ENCODE results near the gene PTPN14. TPM values are rescaled to one million over a fixed set of nuclear protein-coding genes. Genes with fewer than 3 reads are reported as not detected.

PTPN14 gene
- total and polyA plus RNA-seq, 2 of the 8 experiments (the other 6 are each of a cell fraction or from before 2014, with no cell fraction given): 14.4 to 93.6 TPM

GRCh38 chr1:214400131-214400530 is 151.3 kb downstream of the PTPN14 start:
- Histone ChIP-seq H2BK20ac (ENCODE audit: low read length) (no peak overlapping the region), H4K20me1 (replicated peaks in 1 of 2; ENCODE audit: control insufficient read depth in 1 of 2, insufficient read depth in 2 of 2, low read length in 2 of 2) (no peaks in the 10 kb centered on the region), H2BK12ac (ENCODE audit: low read depth, low read length) (no peak overlapping the region), H3K23ac (ENCODE audit: insufficient read length) (no peak overlapping the region), H3K4ac (replicated peaks; ENCODE audit: insufficient read length, low read depth, low read length) (no peak overlapping the region), H2AK5ac (ENCODE audit: low read depth, low read length) (no peak overlapping the region), H3K23me2 (ENCODE audit: low read depth, low read length) (no peaks in the 10 kb centered on the region), H3K4me1 (replicated peaks in 1 of 4; ENCODE audit: control insufficient read depth in 3 of 4, insufficient read depth in 4 of 4, low read length in 3 of 4) (peaks cover 7 to 15% (median 12%) of the 10 kb centered on the region in 4 experiments), H3K18ac (ENCODE audit: extremely low read depth, low read length) (no peak overlapping the region), H3K9ac (replicated peaks in 1 of 4; ENCODE audit: extremely low read depth in 1 of 4, low read depth in 3 of 4, low read length in 3 of 4) (no peak overlapping the region), H2BK120ac (replicated peaks; ENCODE audit: low read depth, low read length) (no peak overlapping the region), H3K27ac (ENCODE audit: low read depth, low read length) (no peak overlapping the region), H2AFZ (ENCODE audit: low read length) (no peak overlapping the region), H3K9me3 (ENCODE audit: insufficient read depth in 2 of 2, low read depth in 1 of 2, low read length in 1 of 2) (no peaks in the 10 kb centered on the region), H3K79me2 (ENCODE audit: control insufficient read depth in 1 of 2, insufficient read depth in 2 of 2, low read length in 2 of 2) (no peaks in the 10 kb centered on the region), H3K4me3 (ENCODE audit: extremely low read depth in 1 of 4, insufficient read depth in 2 of 4, low read depth in 3 of 4, low read length in 4 of 4) (no peak overlapping the region), H3K79me1 (ENCODE audit: low read depth, low read length) (no peaks in the 10 kb centered on the region), H4K5ac (ENCODE audit: insufficient read length, low read depth, low read length) (no peak overlapping the region), H2BK15ac (ENCODE audit: low read length) (no peak overlapping the region), H3K36me3 (ENCODE audit: control insufficient read depth in 2 of 4, insufficient read depth in 4 of 4, low read length in 3 of 4) (peaks cover 0 to 18% (median 7%) of the 10 kb centered on the region in 4 experiments; a peak in 5 of 8 replicates), H2BK5ac (ENCODE audit: low read depth, low read length) (no peak overlapping the region), H3K56ac (replicated peaks; ENCODE audit: insufficient read length, low read depth, low read length) (no peak overlapping the region), H3K27me3 (replicated peaks in 1 of 4; ENCODE audit: control insufficient read depth in 3 of 4, extremely low read depth in 1 of 4, insufficient read depth in 3 of 4, low read length in 3 of 4) (no peaks in the 10 kb centered on the region), H3K4me2 (ENCODE audit: insufficient read depth in 1 of 2, low read depth in 2 of 2, low read length in 2 of 2) (no peak overlapping the region), H4K91ac (replicated peaks; ENCODE audit: insufficient read length, low read length) (no peak overlapping the region), H4K8ac (ENCODE audit: extremely low read depth, insufficient read depth, low read length) (no peak overlapping the region), H3K14ac (ENCODE audit: insufficient read length) (no peak overlapping the region)
- DNase-seq (ENCODE audit: low read depth in 1 of 2, low spot score in 2 of 2) (peak in 1 of 2 experiments; percentile 8), FAIRE-seq (no peak)
- CTCF ChIA-PET (ENCODE audit: partially characterized antibody): interaction anchor here (0.7 to 1.0 kb wide), 5 partner anchors 11 to 41 kb away, joined by 3 read pairs; no protein-coding TSS in a partner anchor
- POLR2A ChIA-PET (ENCODE audit: partially characterized antibody): no interaction called here
- 93% methylated on average over 3 of the region's 3 CpGs; no CpG with 5 or more reads in 1 of the 2 experiments for WGBS, 2 experiments (ENCODE audit: extremely low coverage in 1 of 2, insufficient coverage in 1 of 2, insufficient read length in 1 of 2, insufficient replicate concordance in 2 of 2, low coverage in 1 of 2, low lambda C conversion rate in 2 of 2, missing lambda C conversion rate in 1 of 2)
- no peak for TF ChIP-seq POU5F1 (IDR thresholded peaks at IDR 0.05; ENCODE audit: low read depth, low read length)
